IMR-90 (cell line): Measurements from ENCODE around the gene HDHD5. TPM values are rescaled to one million over a fixed set of nuclear protein-coding genes. Genes with fewer than 3 reads are reported as not detected.

Source experiments
- ATAC-seq: fragments of 200-7000 bp; cut with Tn5 transposase; 2 replicates; pipeline ENCODE4 v1.9.1; 2020; ENCODE audit warnings: low read depth, mild to moderate bottlenecking, moderate library complexity
- BruUV-seq: library from RNA; stranded (reverse); fragments of 400-500 nt; replicated peaks from 2 replicates; lab custom pipeline; 2021; lab: Mats Ljungman, UMichigan
- CTCF ChIA-PET: fragments of 300-600 bp; formaldehyde crosslinking; extraction: SDS; loops from one replicate; lab custom pipeline; 2021; ENCODE audit warnings: antibody characterized with exemption; lab: Yijun Ruan, JAX
- POLR2A ChIA-PET: fragments of 300-600 bp; sonication (Branson Sonifier 250); formaldehyde crosslinking; loops from one replicate; lab custom pipeline; 2022; ENCODE audit warnings: antibody characterized with exemption; ENCODE audit not compliant: unreplicated experiment; lab: Charles Lee
- DNase-seq: peaks from one replicate; pipeline ENCODE4 v3.0.0; 2013
- H2AFZ ChIP-seq: replicated peaks from 2 replicates; pipeline ENCODE3; 2013; ENCODE audit warnings: low read length, mild to moderate bottlenecking; ENCODE audit not compliant: poor library complexity
- H2AK5ac ChIP-seq: 2 replicates; pipeline ENCODE4 v1.6.1; 2013; ENCODE audit warnings: low read depth, low read length, inconsistent platforms
- H2AK9ac ChIP-seq: replicated peaks from 2 replicates; pipeline ENCODE3; 2013; ENCODE audit warnings: mild to moderate bottlenecking, low read depth, low read length, moderate library complexity; ENCODE audit not compliant: poor library complexity
- H2BK120ac ChIP-seq: 2 replicates; pipeline ENCODE4 v1.6.1; 2013; ENCODE audit warnings: low read depth, low read length, inconsistent platforms
- H2BK15ac ChIP-seq: 3 replicates; pipeline ENCODE4 v1.6.1; 2013; ENCODE audit warnings: low read depth, low read length, inconsistent platforms
- H2BK20ac ChIP-seq: 2 replicates; pipeline ENCODE4 v1.6.1; 2013; ENCODE audit warnings: low read depth, mild to moderate bottlenecking, inconsistent platforms, low read length, moderate library complexity
- H2BK5ac ChIP-seq: 2 replicates; pipeline ENCODE4 v1.6.1; 2013; ENCODE audit warnings: mild to moderate bottlenecking, low read depth, low read length, inconsistent platforms; ENCODE audit not compliant: poor library complexity, severe bottlenecking
- H3K14ac ChIP-seq: replicated peaks from 2 replicates; pipeline ENCODE4 v1.6.1; 2013; ENCODE audit warnings: low read depth, low read length, inconsistent platforms
- H3K18ac ChIP-seq: 2 replicates; pipeline ENCODE4 v1.6.1; 2013; ENCODE audit warnings: low read depth, low read length, control low read depth
- H3K23ac ChIP-seq: 2 replicates; pipeline ENCODE4 v1.6.1; 2013; ENCODE audit warnings: low read depth, low read length, inconsistent platforms
- H3K27ac ChIP-seq: 2 replicates; pipeline ENCODE4 v1.5.1; 2013; ENCODE audit warnings: mild to moderate bottlenecking, control low read depth, low read length; ENCODE audit not compliant: insufficient read depth
- H3K27me3 ChIP-seq: 2 replicates; pipeline ENCODE4 v1.6.1; 2013; ENCODE audit warnings: low read length; ENCODE audit not compliant: control insufficient read depth, insufficient read depth
- H3K36me3 ChIP-seq: 2 replicates; pipeline ENCODE4 v1.6.1; 2013; ENCODE audit warnings: low read length, mixed read lengths; ENCODE audit not compliant: control insufficient read depth, insufficient read depth
- H3K4ac ChIP-seq: 2 replicates; pipeline ENCODE4 v1.6.1; 2013; ENCODE audit warnings: low read depth, low read length, inconsistent platforms
- H3K4me1 ChIP-seq: 2 replicates; pipeline ENCODE4 v1.6.1; 2013; ENCODE audit warnings: low read length, mixed read lengths; ENCODE audit not compliant: control insufficient read depth, insufficient read depth
- H3K4me2 ChIP-seq: 2 replicates; pipeline ENCODE4 v1.6.1; 2013; ENCODE audit warnings: low read depth, mild to moderate bottlenecking, control low read depth, low read length, moderate library complexity
- H3K4me3 ChIP-seq: 2 replicates; pipeline ENCODE4 v1.5.1; 2013; ENCODE audit warnings: low read depth, mild to moderate bottlenecking, control low read depth, low read length, moderate library complexity; ENCODE audit not compliant: insufficient read depth
- H3K56ac ChIP-seq: 2 replicates; pipeline ENCODE4 v1.6.1; 2013; ENCODE audit warnings: low read length, inconsistent platforms; ENCODE audit not compliant: insufficient read depth; ENCODE audit errors: extremely low read depth
- H3K79me1 ChIP-seq, 2 experiments: 2 replicates each; pipeline ENCODE4 v1.6.1; 2013; ENCODE audit warnings: low read length in 2 of 2, inconsistent platforms in 1 of 2, low read depth in 1 of 2
- H3K9ac ChIP-seq: 2 replicates; pipeline ENCODE4 v1.6.1; 2013; ENCODE audit warnings: low read depth, low read length, control low read depth
- H3K9me1 ChIP-seq: 2 replicates; pipeline ENCODE4 v1.6.1; 2013; ENCODE audit warnings: low read length, inconsistent platforms; ENCODE audit not compliant: insufficient read depth
- H3K9me3 ChIP-seq: 2 replicates; pipeline ENCODE4 v1.6.1; 2013; ENCODE audit warnings: low read length; ENCODE audit not compliant: control insufficient read depth, insufficient read depth
- H4K20me1 ChIP-seq: 2 replicates; pipeline ENCODE4 v1.6.1; 2013; ENCODE audit warnings: low read length, inconsistent platforms; ENCODE audit not compliant: insufficient read depth
- H4K5ac ChIP-seq: 2 replicates; pipeline ENCODE4 v1.6.1; 2013; ENCODE audit warnings: mild to moderate bottlenecking, low read depth, low read length, control low read depth
- H4K8ac ChIP-seq, 2 experiments: 2 replicates each; pipeline ENCODE4 v1.6.1; 2013; ENCODE audit warnings: low read depth in 2 of 2, low read length in 2 of 2, control low read depth in 1 of 2, inconsistent platforms in 1 of 2
- H4K91ac ChIP-seq: 2 replicates; pipeline ENCODE4 v1.6.1; 2013; ENCODE audit warnings: low read depth, low read length, inconsistent platforms; ENCODE audit not compliant: insufficient read depth
- BHLHE40 ChIP-seq: fragments of 150-350 bp; IDR thresholded peaks from 2 replicates; pipeline ENCODE4 v1.6.1; 2016; ENCODE audit warnings: mild to moderate bottlenecking, low read depth, low read length
- CHD1 ChIP-seq: IDR thresholded peaks from 2 replicates; pipeline ENCODE4 v1.6.1; 2012; ENCODE audit warnings: low read depth, low read length, improper control_type of control experiment
- CTCF ChIP-seq: conservative IDR thresholded peaks from 2 replicates; pipeline ENCODE4 v1.5.1; 2012; ENCODE audit warnings: mild to moderate bottlenecking, low read depth, low read length, improper control_type of control experiment
- ELK1 ChIP-seq: fragments of 150-350 bp; IDR thresholded peaks from 2 replicates; pipeline ENCODE4 v1.6.1; 2016; ENCODE audit warnings: low read depth, mild to moderate bottlenecking, low read length, moderate library complexity, borderline replicate concordance
- MAZ ChIP-seq: IDR thresholded peaks from 2 replicates; pipeline ENCODE4 v1.6.1; 2012; ENCODE audit warnings: low read depth, mild to moderate bottlenecking, low read length, improper control_type of control experiment, moderate library complexity, borderline replicate concordance
- MXI1 ChIP-seq: IDR thresholded peaks from 2 replicates; pipeline ENCODE4 v1.6.1; 2012; ENCODE audit warnings: low read depth, mild to moderate bottlenecking, low read length, moderate library complexity, borderline replicate concordance
- SMC3 ChIP-seq: fragments of 150-350 bp; IDR thresholded peaks from 2 replicates; pipeline ENCODE4 v1.6.1; 2016; ENCODE audit warnings: low read depth, mild to moderate bottlenecking, antibody characterized with exemption, low read length, moderate library complexity
- WGBS, 2 experiments: methylation state at CpG; one replicate each; pipeline versions ENCODE4 v1.1.5 to v1.1.7; 2013; ENCODE audit warnings: missing lambda C conversion rate in 2 of 2; ENCODE audit not compliant: insufficient read length in 1 of 2; ENCODE audit errors: extremely low coverage in 2 of 2; 5-methylcytosine and 5-hydroxymethylcytosine counted together
- dilution Hi-C: fragments of 300-500 bp; cut with HindIII; formaldehyde crosslinking; loops from one replicate; pipeline ENCODE4 v1.14.3; 2018; ENCODE audit warnings: low sequenced_read_pairs; ENCODE audit not compliant: unreplicated experiment
- in situ Hi-C: fragments of 300-500 bp; cut with MboI; formaldehyde crosslinking; loops from 3 replicates; pipeline ENCODE4 v1.14.3; 2019; ENCODE audit warnings: low sequenced_read_pairs, inconsistent platforms, mixed read lengths
- intact Hi-C: fragments of 100-400 bp; cut with micrococcal nuclease; formaldehyde crosslinking; loops from 2 replicates; pipeline ENCODE4 v1.10.0; 2022
- polyA plus RNA-seq, 3 experiments: library from polyadenylated mRNA; depleted of rRNA; stranded (reverse); fragments of >200 nt; gene quantifications; 2 replicates each; pipeline ENCODE4 v1.2.3, GENCODE V29; 2012; ENCODE audit warnings: low replicate concordance in 1 of 3
- total RNA-seq: library from RNA; depleted of rRNA; stranded (reverse); fragments of >200 nt; gene quantifications from 2 replicates; pipeline ENCODE4 v1.2.3, GENCODE V29; 2012

The HDHD5 gene
- total and polyA plus RNA-seq, 2 of the 4 experiments (the other 2 are of a cell fraction), result 31.9 to 37.5 TPM

DNA sequence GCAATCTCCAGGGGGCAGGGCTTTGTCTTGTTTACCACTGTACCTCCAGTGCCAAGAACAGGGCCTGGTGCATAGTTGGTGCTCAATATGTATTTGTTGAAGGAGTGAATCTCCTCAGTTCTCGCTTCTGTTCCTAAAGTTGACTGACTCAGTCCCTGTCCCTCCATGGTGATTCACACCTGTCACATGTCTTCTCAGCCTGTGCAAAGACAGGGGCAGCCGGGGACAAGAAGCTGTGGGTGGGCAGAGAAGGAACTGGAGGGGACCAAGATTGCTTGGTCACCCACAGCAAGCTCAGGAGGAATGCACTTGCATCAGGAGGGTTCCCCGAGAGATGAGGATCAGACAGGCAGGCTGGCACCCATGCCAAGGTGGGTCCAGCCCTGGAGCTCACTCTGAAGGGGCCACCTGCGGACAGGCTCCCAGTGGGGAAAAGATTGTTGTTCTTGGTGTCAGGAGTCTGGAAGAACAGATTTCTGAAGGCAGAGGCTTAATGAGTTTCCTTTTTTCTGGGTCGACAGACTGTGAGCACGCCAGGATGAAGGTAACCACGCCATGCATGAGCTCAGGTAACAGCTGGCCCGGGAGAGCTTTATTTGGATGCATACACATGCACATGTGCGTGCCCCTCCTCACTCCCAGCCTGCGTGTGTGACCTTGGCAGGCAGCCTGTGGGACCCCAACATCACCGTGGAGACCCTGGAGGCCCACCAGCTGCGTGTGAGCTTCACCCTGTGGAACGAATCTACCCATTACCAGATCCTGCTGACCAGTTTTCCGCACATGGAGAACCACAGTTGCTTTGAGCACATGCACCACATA, 57.4 kb downstream of the HDHD5 start:
- ATAC-seq, result no peak
- POLR2A ChIA-PET, result interaction anchor here (0.6 kb wide), 1 partner anchor 168 kb away, joined by 3 read pairs; no protein-coding TSS in a partner anchor
- dilution Hi-C loops, result no loop called here

More for the DNA sequence above, 57.4 kb downstream of the HDHD5 start:
- H3K23ac ChIP-seq, result no peak overlapping the region
- H3K79me1 ChIP-seq, result peaks cover 3 to 5% of the 10 kb centered on the region in 2 experiments; a peak in 2 of 4 replicates
- CTCF ChIA-PET, result interaction anchor here (0.5 kb wide), 1 partner anchor 53 kb away, joined by 3 read pairs; no protein-coding TSS in a partner anchor
- WGBS, 2 experiments, result 93% methylated on average over 6 of the region's 14 CpGs; no CpG with 5 or more reads in 1 of the 2 experiments
- no peak for DNase-seq
- intact Hi-C loops, result no loop called here
- H2BK120ac ChIP-seq, result no peak overlapping the region
- no peak overlapping the region for H2BK5ac ChIP-seq
- peaks cover 10% of the 10 kb centered on the region for H3K9me1 ChIP-seq
- H3K56ac ChIP-seq, result no peak overlapping the region
- no peak overlapping the region for H3K14ac ChIP-seq
- no peak overlapping the region for H2AFZ ChIP-seq
- no peaks in the 10 kb centered on the region for H3K27me3 ChIP-seq
- H4K5ac ChIP-seq, result no peak overlapping the region
- H2AK9ac ChIP-seq, result no peak overlapping the region
- no peak overlapping the region for H3K27ac ChIP-seq
- H3K9ac ChIP-seq, result no peak overlapping the region
- peaks cover 65% of the 10 kb centered on the region for H3K36me3 ChIP-seq
- no peak overlapping the region for H3K4me2 ChIP-seq
- no peak overlapping the region for H4K91ac ChIP-seq
- no peaks in the 10 kb centered on the region for H3K9me3 ChIP-seq
- no peak overlapping the region for H4K8ac ChIP-seq
- peaks cover 9% of the 10 kb centered on the region for H4K20me1 ChIP-seq
- H2BK20ac ChIP-seq, result no peak overlapping the region
- no TSS peak for BruUV-seq
- no peak overlapping the region for H3K4me3 ChIP-seq
- TF ChIP-seq BHLHE40 (no peak), MAZ (no peak), ELK1 (no peak), SMC3 (no peak), MXI1 (no peak), CHD1 (no peak), CTCF (no peak)
- no peak overlapping the region for H2BK15ac ChIP-seq
- H3K4ac ChIP-seq, result no peak overlapping the region
- no peak overlapping the region for H3K18ac ChIP-seq
- no peaks in the 10 kb centered on the region for H3K4me1 ChIP-seq
- in situ Hi-C loops, result no loop called here
- H2AK5ac ChIP-seq, result no peak overlapping the region
